Activated CD8-positive, alpha-beta memory T cell treated with anti-CD3 and anti-CD28 coated beads for 36 hours (primary cell): ENCODE results near the gene GATA1. TPM values are rescaled to one million over a fixed set of nuclear protein-coding genes. Genes with fewer than 3 reads are reported as not detected.

Source experiments
- CTCF ChIA-PET: fragments of 350-600 bp; sonication (Branson Sonifier 250); formaldehyde crosslinking; loops from one replicate; lab custom pipeline; 2021; ENCODE audit warnings: antibody characterized with exemption; lab: Charles Lee
- POLR2A ChIA-PET: fragments of 350-600 bp; sonication (Branson Sonifier 250); formaldehyde crosslinking; loops from one replicate; lab custom pipeline; 2021; ENCODE audit warnings: antibody characterized with exemption; lab: Charles Lee
- total RNA-seq, 2 experiments: library from RNA; stranded (reverse); gene quantifications; one replicate each; pipeline ENCODE4 v1.2.3, GENCODE V29; 2021

GATA1 gene
- total RNA-seq, 2 experiments from 2014 or later = not detected

DNA sequence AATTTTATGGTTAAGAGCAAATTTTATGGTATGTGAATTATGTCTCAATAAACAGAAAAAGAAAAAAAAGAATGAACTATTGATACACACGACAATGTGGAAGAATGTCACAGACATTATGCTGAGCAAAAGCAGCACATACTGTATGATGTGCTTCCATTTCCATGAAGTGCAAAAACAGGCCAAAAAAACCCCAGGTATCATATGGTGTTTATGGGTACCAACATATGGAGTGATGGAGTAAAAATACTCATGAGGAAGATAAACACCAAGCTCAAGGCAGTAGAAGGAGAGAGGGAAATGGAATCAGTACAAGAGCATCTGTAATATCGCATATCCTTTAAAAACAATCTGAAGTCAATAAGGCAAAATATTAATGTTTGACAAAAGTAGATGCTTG lies 4.2 kb upstream of the GATA1 start:
- ChIA-PET CTCF (interaction anchor here (0.6 kb wide), 1 partner anchor 60 kb away, joined by 4 read pairs; no protein-coding TSS in a partner anchor), POLR2A (no interaction called here)

- ChIA-PET CTCF (interaction anchor here (0.6 kb wide), 1 partner anchor 59 kb away, joined by 4 read pairs; no protein-coding TSS in a partner anchor), POLR2A (no interaction called here)
Observed at GRCh38 chrX:48782795-48783194, 3.6 kb upstream of the GATA1 start.

DNA sequence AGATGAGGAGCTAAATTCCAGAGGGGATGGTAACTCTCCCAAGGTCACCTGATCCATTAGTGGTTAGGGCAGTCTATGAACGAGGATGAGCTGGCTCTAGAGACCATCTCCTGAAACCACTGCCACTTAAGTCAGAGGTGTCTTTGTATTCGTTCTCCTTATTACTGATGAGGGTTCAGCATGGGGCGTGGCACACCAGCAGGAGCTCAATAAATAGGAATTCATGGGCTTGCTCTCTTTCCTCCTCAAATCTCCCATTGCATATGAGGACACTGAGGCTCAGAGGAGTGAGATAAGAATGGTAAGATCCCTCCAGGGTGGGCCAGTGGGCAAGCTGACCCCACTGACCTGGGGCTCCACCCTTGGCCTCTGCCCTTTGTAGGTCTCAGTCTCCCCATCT lies 1.7 kb upstream of the GATA1 start:
- ChIA-PET POLR2A (no interaction called here), CTCF (no interaction called here)

DNA sequence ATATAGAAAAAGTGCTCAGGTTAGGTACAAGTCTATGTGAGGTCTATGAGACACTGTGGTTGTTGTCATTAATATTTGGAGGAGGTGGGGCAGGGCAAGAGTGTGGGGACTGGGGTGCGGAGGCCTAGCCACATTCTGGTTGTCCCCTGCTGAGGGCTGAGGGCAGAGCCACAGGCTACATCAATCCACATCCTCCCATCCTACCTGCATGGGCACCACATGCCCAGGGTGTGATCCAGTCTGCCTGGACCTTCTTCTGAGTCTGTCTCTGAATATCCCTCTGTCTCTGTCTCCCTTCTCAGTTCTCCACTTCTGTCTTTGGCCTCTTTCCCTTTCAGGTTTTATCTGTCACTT lies 1.2 kb upstream of the GATA1 start:
- ChIA-PET POLR2A (no interaction called here), CTCF (no interaction called here)

DNA sequence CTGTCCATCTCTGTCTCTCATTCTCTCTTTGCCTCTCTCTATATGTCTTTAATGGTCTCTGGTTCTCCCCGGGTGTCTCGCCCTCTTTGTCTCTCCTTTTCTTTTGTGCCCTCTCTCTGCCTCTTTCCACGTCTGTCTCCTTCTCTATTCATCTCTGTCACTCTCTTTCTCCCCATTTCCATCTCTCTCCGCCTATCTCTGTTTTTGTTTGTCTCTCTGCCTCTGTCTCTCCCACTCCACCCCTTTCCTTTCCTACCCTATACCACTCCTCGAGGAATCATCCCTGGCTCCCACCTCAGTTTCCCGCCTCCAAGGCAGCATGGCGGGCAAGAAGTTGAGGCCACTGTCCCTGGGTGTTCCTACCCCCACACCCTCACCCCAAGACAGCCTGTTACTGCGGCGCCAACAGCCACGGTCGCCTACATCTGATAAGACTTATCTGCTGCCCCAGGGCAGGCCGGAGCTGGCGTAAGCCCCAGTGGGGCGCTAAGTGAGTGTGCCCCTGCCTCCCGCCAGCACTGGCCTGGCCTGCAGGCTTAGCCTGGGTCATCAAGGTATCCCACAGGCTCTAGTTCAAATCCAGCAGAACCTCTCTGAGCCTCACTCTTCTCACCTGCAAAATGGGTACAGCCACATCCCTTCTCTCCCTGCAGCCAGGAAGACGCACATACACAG lies 713 bp upstream of the GATA1 start:
- ChIA-PET CTCF (no interaction called here), POLR2A (no interaction called here)

- ChIA-PET POLR2A (no interaction called here), CTCF (no interaction called here)
Observed at GRCh38 chrX:48786825-48787504, 575 bp downstream of the GATA1 start.

DNA sequence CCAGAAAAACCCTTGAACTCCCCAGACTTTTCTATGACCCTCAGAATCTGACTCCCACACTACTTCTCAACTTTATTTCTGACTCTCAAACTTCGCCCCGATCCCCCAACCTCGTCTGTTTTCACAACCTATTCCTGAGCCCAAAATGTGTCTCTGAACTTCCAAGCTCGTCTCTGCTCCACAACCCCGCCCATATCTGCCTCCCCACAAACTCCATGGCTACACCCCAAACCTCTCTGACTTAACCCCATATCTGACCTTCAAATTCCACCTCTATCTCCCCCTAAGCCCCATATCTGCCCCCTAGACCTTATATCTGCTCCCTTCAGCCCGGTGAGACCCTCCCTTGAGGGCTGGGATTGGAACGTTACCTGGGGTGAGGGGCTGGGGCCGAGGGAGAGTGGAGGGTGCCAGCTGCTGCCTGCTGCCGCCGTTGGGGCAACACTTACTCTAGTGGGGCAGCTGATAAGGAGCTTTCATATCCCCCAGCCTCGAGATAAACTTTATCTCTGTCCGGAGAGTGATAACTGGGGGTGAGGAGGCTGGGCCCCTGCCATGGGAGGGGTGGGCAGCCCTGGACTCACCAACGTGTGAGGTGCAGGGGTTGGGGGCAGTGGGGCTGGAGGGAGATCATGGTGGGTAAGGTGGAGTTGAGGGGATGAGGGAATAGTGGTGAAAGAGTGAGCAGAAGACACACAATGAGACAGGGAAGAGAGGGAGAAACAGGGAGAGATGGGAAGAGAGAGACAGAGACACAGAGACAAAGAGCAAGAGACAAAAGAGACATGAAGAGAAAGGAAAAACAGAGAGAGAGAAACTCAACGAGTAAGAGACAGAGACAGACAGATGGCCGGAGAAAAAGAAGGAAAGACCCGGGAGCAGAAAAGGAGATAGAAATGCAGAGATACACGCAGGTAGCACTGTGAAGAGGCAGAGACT lies 1.4 kb downstream of the GATA1 start:
- CTCF ChIA-PET = no interaction called here
- POLR2A ChIA-PET = no interaction called here

- CTCF ChIA-PET = no interaction called here
- POLR2A ChIA-PET = no interaction called here
Observed at GRCh38 chrX:48789366-48790220, 3.2 kb downstream of the GATA1 start.

DNA sequence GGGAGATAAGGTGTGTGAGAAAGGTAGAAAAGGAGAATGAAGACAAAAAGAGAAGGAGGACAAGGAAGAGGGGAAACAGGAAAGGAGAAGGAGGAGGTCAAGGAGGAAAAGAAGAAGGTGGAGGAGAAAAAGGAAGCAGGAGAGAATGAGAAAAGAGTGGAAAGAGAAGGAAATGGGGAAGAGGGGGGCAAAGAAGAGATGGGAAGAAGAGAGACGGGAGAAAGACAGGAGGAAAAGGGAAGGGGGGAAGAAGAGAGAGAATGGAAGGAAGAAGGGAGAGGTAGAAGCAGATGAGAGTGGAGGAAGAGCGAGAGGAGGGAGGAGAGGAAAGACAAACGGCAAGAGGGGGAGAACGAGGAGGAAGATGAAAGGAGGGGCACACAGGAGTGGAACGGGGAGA lies 4.1 kb downstream of the GATA1 start:
- ChIA-PET CTCF (no interaction called here), POLR2A (no interaction called here)

DNA sequence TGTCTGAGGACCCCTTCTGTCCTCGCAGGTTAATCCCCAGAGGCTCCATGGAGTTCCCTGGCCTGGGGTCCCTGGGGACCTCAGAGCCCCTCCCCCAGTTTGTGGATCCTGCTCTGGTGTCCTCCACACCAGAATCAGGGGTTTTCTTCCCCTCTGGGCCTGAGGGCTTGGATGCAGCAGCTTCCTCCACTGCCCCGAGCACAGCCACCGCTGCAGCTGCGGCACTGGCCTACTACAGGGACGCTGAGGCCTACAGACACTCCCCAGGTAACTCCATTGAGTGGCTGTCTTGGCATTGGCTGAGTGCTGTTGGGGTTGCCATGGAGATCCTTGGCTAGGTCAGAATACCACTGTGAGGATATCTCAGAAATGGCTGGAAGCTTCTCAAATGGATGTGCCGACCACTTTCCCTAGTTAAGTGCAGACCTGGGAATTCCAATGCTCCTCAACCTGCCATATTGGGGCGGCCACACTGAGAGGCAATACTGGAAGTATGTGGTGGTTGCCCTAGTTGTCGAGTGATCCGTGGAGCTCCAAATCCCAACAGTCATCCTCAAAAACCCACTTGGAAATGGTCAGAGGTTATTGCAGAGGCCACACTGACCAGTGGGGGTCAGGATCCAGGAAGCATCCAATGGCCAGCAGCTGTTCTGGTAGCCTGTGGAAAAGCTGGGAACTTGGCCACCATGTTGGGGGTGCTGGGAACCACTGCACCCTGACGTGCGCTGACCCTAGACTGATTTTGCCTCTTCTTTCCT lies 4.9 kb downstream of the GATA1 start:
- POLR2A ChIA-PET = no interaction called here
- CTCF ChIA-PET = no interaction called here

- POLR2A ChIA-PET = no interaction called here
- CTCF ChIA-PET = no interaction called here
Observed at GRCh38 chrX:48792219-48792618, 5.8 kb downstream of the GATA1 start.

DNA sequence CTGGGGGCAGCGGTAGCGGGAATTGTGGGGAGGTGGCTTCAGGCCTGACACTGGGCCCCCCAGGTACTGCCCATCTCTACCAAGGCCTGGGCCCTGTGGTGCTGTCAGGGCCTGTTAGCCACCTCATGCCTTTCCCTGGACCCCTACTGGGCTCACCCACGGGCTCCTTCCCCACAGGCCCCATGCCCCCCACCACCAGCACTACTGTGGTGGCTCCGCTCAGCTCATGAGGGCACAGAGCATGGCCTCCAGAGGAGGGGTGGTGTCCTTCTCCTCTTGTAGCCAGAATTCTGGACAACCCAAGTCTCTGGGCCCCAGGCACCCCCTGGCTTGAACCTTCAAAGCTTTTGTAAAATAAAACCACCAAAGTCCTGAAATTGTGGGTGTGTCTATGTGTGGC lies 7.5 kb downstream of the GATA1 start:
- CTCF ChIA-PET = no interaction called here
- POLR2A ChIA-PET = no interaction called here

GRCh38 chrX:48794340-48794910 lies 8.0 kb downstream of the GATA1 start:
- CTCF ChIA-PET = no interaction called here
- POLR2A ChIA-PET = no interaction called here

- POLR2A ChIA-PET = no interaction called here
- CTCF ChIA-PET = no interaction called here
Observed at GRCh38 chrX:48794911-48795515, 8.6 kb downstream of the GATA1 start.

GRCh38 chrX:48798318-48798717 lies 11.9 kb downstream of the GATA1 start:
- ChIA-PET POLR2A (no interaction called here), CTCF (no interaction called here)

GRCh38 chrX:48800574-48801279 lies 14.3 kb downstream of the GATA1 start:
- POLR2A ChIA-PET = interaction anchor here (1.0 kb wide), 1 partner anchor 63 kb away, joined by 5 read pairs; no protein-coding TSS in a partner anchor
- CTCF ChIA-PET = interaction anchor here (0.5 to 1.1 kb wide), 3 partner anchors 152 to 202 kb away, joined by 3 read pairs; partner anchors contain the start of gene GRIPAP1
